Upper lobe of right lung (tissue), 1 donor: ENCODE data around the gene SCAANT1. TPM values are rescaled to one million over a fixed set of nuclear protein-coding genes. Genes with fewer than 3 reads are reported as not detected.

Source experiments
- ATAC-seq: fragments of 200-7000 bp; cut with Tn5 transposase; one replicate; pipeline ENCODE4 v1.9.1; 2020; ENCODE audit warnings: mild to moderate bottlenecking, moderate library complexity
- DNase-seq: peaks from one replicate; pipeline ENCODE4 v3.0.0-alpha.2; 2020
- H3K27ac ChIP-seq: fragments of 200-600 bp; one replicate; pipeline ENCODE4 v1.8.0; 2022
- H3K27me3 ChIP-seq: fragments of 200-600 bp; one replicate; pipeline ENCODE4 v1.8.0; 2022; ENCODE audit warnings: mild to moderate bottlenecking
- H3K36me3 ChIP-seq: fragments of 200-600 bp; one replicate; pipeline ENCODE4 v1.8.0; 2022
- H3K4me1 ChIP-seq: fragments of 200-600 bp; one replicate; pipeline ENCODE4 v1.8.0; 2022
- H3K4me3 ChIP-seq: fragments of 200-600 bp; one replicate; pipeline ENCODE4 v1.8.0; 2022; ENCODE audit warnings: mild to moderate bottlenecking
- H3K9me3 ChIP-seq: fragments of 200-600 bp; one replicate; pipeline ENCODE4 v1.8.0; 2022
- intact Hi-C: fragments of 100-400 bp; cut with DNase I; formaldehyde crosslinking; loops from one replicate; pipeline ENCODE4 v1.11.0; 2022
- total RNA-seq: library from RNA; stranded (reverse); fragmentation: NEBNext Ultra II Directional; extraction: Animal tissue kit (Norgen Biotek cat#: 25700); gene quantifications from one replicate; pipeline ENCODE4 v1.2.1, GENCODE V29; 2021
- TF ChIP-seq, protein P1 (sequence below): fragments of 200-600 bp; IDR thresholded peaks from one replicate; pipeline ENCODE4 v1.8.0; 2022; ENCODE audit warnings: antibody characterized with exemption
- donor health status: DM: no; HTN: yes; CAD: no; lungs with severe emphysema.

Gene SCAANT1
- total RNA-seq, 1 donor from 2014 or later: not detected

DNA sequence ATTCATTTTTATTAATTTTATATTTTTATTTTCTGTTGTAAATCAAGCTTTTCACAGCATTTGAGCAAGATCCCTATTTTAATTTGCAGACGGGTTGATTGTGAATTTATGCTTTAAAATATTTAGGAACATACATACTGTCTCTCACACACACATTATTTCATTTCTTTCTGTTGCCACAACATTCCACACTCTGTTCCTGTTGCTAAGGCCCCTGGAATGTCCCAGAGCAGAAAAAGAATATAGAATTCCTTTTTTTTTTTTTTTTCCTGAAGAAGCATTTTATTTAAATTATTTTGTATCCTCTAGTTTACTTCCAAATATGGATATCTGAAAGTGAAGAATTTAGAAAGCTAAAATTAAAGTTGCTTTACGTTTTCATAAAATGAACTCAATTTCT is 36.8 kb upstream of the SCAANT1 start:
- TF ChIP-seq, protein P1, sequence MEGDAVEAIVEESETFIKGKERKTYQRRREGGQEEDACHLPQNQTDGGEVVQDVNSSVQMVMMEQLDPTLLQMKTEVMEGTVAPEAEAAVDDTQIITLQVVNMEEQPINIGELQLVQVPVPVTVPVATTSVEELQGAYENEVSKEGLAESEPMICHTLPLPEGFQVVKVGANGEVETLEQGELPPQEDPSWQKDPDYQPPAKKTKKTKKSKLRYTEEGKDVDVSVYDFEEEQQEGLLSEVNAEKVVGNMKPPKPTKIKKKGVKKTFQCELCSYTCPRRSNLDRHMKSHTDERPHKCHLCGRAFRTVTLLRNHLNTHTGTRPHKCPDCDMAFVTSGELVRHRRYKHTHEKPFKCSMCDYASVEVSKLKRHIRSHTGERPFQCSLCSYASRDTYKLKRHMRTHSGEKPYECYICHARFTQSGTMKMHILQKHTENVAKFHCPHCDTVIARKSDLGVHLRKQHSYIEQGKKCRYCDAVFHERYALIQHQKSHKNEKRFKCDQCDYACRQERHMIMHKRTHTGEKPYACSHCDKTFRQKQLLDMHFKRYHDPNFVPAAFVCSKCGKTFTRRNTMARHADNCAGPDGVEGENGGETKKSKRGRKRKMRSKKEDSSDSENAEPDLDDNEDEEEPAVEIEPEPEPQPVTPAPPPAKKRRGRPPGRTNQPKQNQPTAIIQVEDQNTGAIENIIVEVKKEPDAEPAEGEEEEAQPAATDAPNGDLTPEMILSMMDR: no peak
- ATAC-seq (no peak), DNase-seq (no peak)
- intact Hi-C loops: no loop called here
- H3K27me3 ChIP-seq: no peaks in the 10 kb centered on the region
- H3K9me3 ChIP-seq: no peaks in the 10 kb centered on the region
- H3K4me3 ChIP-seq: no peak overlapping the region
- H3K4me1 ChIP-seq: peaks cover 20% of the 10 kb centered on the region
- H3K27ac ChIP-seq: no peak overlapping the region
- H3K36me3 ChIP-seq: peaks cover 5% of the 10 kb centered on the region

DNA sequence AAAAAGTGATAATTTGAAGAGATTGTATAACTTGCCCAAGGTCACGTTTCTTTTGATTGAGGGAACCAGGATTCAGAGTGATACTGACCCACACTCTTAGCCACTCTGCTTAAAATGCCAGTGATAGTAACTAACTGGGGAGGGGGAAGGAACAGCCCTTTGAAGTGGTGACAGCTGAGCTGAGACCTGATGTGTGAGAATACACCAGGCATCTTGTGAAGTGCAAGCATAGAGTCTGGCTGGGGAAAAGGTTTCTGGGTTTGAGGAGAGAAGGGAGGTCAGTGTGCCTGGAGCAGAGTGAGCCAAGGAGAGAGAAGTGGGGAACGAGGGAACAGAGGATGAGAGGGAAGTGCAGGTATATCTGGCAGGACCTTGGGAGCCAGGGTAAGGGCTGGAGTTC is 35.4 kb upstream of the SCAANT1 start:
- H3K9me3 ChIP-seq: no peaks in the 10 kb centered on the region
- TF ChIP-seq, protein P1: no peak
- DNase-seq (no peak), ATAC-seq (no peak)
- no peak overlapping the region for H3K27ac ChIP-seq
- intact Hi-C loops: no loop called here
- H3K36me3 ChIP-seq: no peaks in the 10 kb centered on the region
- H3K4me1 ChIP-seq: peaks cover 20% of the 10 kb centered on the region
- H3K4me3 ChIP-seq: no peak overlapping the region
- no peaks in the 10 kb centered on the region for H3K27me3 ChIP-seq

DNA sequence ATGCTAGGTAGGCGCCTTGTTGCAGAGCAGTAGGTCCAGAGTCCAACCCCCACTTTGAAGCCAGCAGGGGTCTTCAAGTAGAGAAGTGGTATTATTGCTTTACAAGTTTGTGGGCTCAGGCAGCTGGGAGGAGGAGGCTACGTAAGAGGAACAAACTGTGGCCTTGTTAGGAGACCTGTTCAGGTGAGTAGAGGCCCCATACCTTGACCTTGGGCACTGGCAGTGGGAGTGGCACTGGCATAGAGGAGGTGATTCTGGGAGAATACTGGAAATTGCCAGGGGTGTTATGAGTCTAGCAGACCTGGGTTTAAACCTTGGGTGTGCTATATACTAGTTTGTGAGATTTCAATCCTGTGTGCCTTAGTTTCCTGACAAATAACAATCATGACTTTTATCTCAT is 34.6 kb upstream of the SCAANT1 start:
- H3K4me1 ChIP-seq: peaks cover 17% of the 10 kb centered on the region
- H3K9me3 ChIP-seq: no peaks in the 10 kb centered on the region
- H3K36me3 ChIP-seq: no peaks in the 10 kb centered on the region
- no peaks in the 10 kb centered on the region for H3K27me3 ChIP-seq
- ATAC-seq: no peak
- no peak overlapping the region for H3K27ac ChIP-seq
- DNase-seq: no peak
- intact Hi-C loops: no loop called here
- TF ChIP-seq, protein P1: no peak
- H3K4me3 ChIP-seq: no peak overlapping the region

DNA sequence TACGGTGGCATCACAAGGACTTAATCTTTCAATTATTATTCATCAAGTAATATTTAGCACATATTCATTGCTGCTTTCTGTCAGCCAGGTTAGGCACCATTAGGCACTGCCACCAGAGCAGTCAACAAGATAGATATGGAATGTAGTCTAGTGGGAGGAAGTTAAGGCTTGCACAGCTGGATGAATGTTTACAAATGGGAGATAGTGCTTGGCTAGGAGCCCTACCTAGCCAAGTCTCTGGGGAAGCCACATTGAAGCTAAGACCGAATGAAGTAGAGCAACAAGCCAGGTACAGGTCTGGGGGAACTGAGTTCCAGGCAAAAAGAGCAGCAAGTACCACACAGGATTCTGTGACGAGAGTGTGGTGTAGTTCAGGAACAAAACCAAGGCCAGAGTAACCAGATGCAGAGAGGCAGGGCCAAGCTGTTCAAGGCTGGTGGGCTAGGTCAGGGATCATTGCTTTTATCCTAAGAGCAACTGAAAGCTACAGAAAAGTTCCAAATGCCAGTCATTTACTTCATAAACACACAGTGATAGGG is 33.4 kb upstream of the SCAANT1 start:
- peak; percentile 26 for ATAC-seq
- TF ChIP-seq, protein P1: no peak
- DNase-seq: no peak

DNA sequence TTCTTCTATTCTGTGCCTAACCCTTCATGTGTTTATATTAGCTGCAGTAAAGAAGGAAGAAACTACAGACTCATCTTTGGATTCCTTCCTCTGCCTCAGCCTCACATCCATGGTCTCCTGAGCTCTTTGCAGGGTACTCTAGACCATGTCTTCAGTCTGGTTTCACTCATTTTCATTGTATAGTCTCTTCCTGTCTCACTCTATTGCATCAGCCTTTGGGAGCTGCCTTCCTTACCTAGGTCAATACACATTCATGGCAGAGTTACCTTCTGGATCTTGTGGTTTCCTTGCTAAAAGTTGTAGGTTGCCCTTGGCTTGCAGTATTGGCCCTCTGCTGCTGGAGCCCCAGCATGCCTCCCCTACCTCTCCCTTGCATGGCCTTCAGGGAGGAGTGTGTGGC is 31.5 kb upstream of the SCAANT1 start:
- no peaks in the 10 kb centered on the region for H3K27me3 ChIP-seq
- ATAC-seq (peak; percentile 50), DNase-seq (no peak)
- intact Hi-C loops: no loop called here
- no peaks in the 10 kb centered on the region for H3K36me3 ChIP-seq
- H3K4me1 ChIP-seq: peaks cover 19% of the 10 kb centered on the region
- H3K9me3 ChIP-seq: no peaks in the 10 kb centered on the region
- TF ChIP-seq, protein P1: no peak
- H3K4me3 ChIP-seq: no peak overlapping the region
- no peak overlapping the region for H3K27ac ChIP-seq

More for the DNA sequence above, 33.4 kb upstream of the SCAANT1 start:
- Histone ChIP-seq H3K36me3 (no peaks in the 10 kb centered on the region), H3K9me3 (no peaks in the 10 kb centered on the region), H3K4me1 (peaks cover 7% of the 10 kb centered on the region), H3K27ac (no peak overlapping the region), H3K4me3 (no peak overlapping the region), H3K27me3 (no peaks in the 10 kb centered on the region)
- intact Hi-C loops: no loop called here

DNA sequence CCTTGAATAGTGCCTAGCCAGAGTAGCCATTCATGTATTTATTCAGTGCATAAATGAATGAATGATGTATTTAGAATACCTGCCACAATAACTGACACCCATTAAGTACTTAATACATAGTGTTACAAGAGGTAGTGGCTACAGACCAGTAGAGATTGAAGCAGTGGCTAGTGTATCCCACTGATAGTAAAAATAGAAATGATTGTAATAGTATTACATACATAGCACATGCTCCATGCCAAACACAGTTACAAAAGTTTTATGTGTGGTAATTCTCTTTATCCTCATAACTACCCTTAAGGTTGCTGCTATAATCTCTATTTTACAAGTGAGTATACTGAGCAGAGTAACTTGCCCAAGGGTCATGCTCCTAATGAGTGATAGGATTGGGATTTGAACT is 30.3 kb upstream of the SCAANT1 start:
- DNase-seq: no peak
- Histone ChIP-seq H3K4me3 (no peak overlapping the region), H3K27ac (no peak overlapping the region), H3K36me3 (no peaks in the 10 kb centered on the region), H3K9me3 (no peaks in the 10 kb centered on the region), H3K27me3 (no peaks in the 10 kb centered on the region), H3K4me1 (peaks cover 24% of the 10 kb centered on the region)
- TF ChIP-seq, protein P1: no peak
- no peak for ATAC-seq
- intact Hi-C loops: no loop called here
